Prostate gland (tissue), 2 donors: ENCODE measurements around the gene ZNF711. TPM values are rescaled to one million over a fixed set of nuclear protein-coding genes. Genes with fewer than 3 reads are reported as not detected.
"Not testable (repeated sequence)": the region's sequence is repeated elsewhere in the genome, so short reads cannot be mapped to it uniquely, and the experiment has no call there.

ENCODE experiments used
- DNase-seq: peaks from one replicate; pipeline ENCODE4 v3.0.0-alpha.2; 2019; ENCODE audit warnings: low spot score
- H3K27ac ChIP-seq, 2 donors: fragments of 200-600 bp; sonication (generic); 2 replicates each; pipeline ENCODE4 v1.5.1; 2017 to 2019
- H3K27me3 ChIP-seq: fragments of 200-600 bp; sonication (generic); replicated peaks from 2 replicates; pipeline ENCODE4 v1.5.1; 2019; ENCODE audit not compliant: insufficient read depth
- H3K36me3 ChIP-seq, 2 donors: fragments of 200-600 bp; sonication (generic); 1 replicate in 1 of 2; 2 replicates in 1 of 2; pipeline versions ENCODE4 v1.5.1 to v1.8.1; 2017 to 2019
- H3K4me1 ChIP-seq: fragments of 200-600 bp; sonication (generic); replicated peaks from 2 replicates; pipeline ENCODE4 v1.5.1; 2019
- H3K4me3 ChIP-seq, 2 donors: fragments of 200-600 bp; sonication (generic); 2 replicates each; pipeline ENCODE4 v1.5.1; 2017 to 2019
- H3K9me3 ChIP-seq: fragments of 200-600 bp; sonication (generic); 2 replicates; pipeline ENCODE4 v1.5.1; 2017
- CTCF ChIP-seq, 4 experiments: fragments of 200-600 bp in 2 of 4; fragments of 450-650 bp in 2 of 4; sonication (generic) in 2 of 4; IDR thresholded peaks; 1 replicate in 3 of 4; 2 replicates in 1 of 4; pipeline ENCODE4 v1.5.1; 2016 to 2019; ENCODE audit warnings: antibody characterized with exemption in 4 of 4, mild to moderate bottlenecking in 2 of 4, moderate library complexity in 2 of 4
- POLR2A ChIP-seq: fragments of 450-650 bp; IDR thresholded peaks from one replicate; pipeline ENCODE4 v1.6.1; 2016; ENCODE audit warnings: antibody characterized with exemption, mild to moderate bottlenecking
- POLR2AphosphoS5 ChIP-seq: sonication (generic); formaldehyde crosslinking; IDR thresholded peaks from one replicate; pipeline ENCODE4 v1.6.1; 2017; ENCODE audit warnings: antibody characterized with exemption
- WGBS: methylation state at CpG from one replicate; pipeline ENCODE4 v1.1.5; 2018; 5-methylcytosine and 5-hydroxymethylcytosine counted together
- intact Hi-C: fragments of 100-400 bp; cut with DNase I; formaldehyde crosslinking; loops from one replicate; pipeline ENCODE4 v1.14.2; 2022
- total RNA-seq, 2 donors: library from RNA; depleted of rRNA; stranded (reverse); fragments of >200 nt; gene quantifications; one replicate each; pipeline ENCODE4 v1.1.0, GENCODE V29; 2016

Gene ZNF711
- total RNA-seq, 2 donors from 2014 or later, result 2.2 to 75.2 TPM

- Histone ChIP-seq H3K36me3 (no peaks in the 10 kb centered on the region), H3K27ac (no peak overlapping the region), H3K4me1 (no peaks in the 10 kb centered on the region), H3K27me3 (no peaks in the 10 kb centered on the region), H3K4me3 (no peak overlapping the region), H3K9me3 (no peaks in the 10 kb centered on the region)
- intact Hi-C loops, result no loop called here
- no peak for DNase-seq
- TF ChIP-seq CTCF (IDR thresholded peaks at IDR 0.05) (no peak), POLR2AphosphoS5 (no peak), POLR2A (no peak)
- WGBS, result 80% methylated on average over 1 of the region's 1 CpG
Measured at GRCh38 chrX:85221361-85221760, 22.4 kb upstream of the ZNF711 start.

GRCh38 chrX:85223359-85223758 is 20.4 kb upstream of the ZNF711 start:
- no peak overlapping the region for H3K4me3 ChIP-seq
- H3K36me3 ChIP-seq, result no peaks in the 10 kb centered on the region
- 65% methylated on average over 2 of the region's 2 CpGs for WGBS
- no peaks in the 10 kb centered on the region for H3K4me1 ChIP-seq
- H3K9me3 ChIP-seq, result no peaks in the 10 kb centered on the region
- DNase-seq, result no peak
- H3K27ac ChIP-seq, result no peak overlapping the region
- TF ChIP-seq POLR2AphosphoS5 (no peak), POLR2A (no peak), CTCF (IDR thresholded peaks at IDR 0.05) (no peak)
- intact Hi-C loops, result no loop called here
- H3K27me3 ChIP-seq, result no peaks in the 10 kb centered on the region

- 37% methylated on average over 2 of the region's 2 CpGs for WGBS
- Histone ChIP-seq H3K36me3 (no peaks in the 10 kb centered on the region), H3K4me1 (no peaks in the 10 kb centered on the region), H3K27ac (no peak overlapping the region), H3K4me3 (peak overlapping the region in 1 of 2 donors; percentile 44), H3K9me3 (no peaks in the 10 kb centered on the region), H3K27me3 (no peaks in the 10 kb centered on the region)
- no peak for TF ChIP-seq POLR2A
- no peak for TF ChIP-seq CTCF (IDR thresholded peaks at IDR 0.05)
- no peak for TF ChIP-seq POLR2AphosphoS5
- intact Hi-C loops, result no loop called here
- no peak for DNase-seq
Measured at GRCh38 chrX:85243155-85243554, 636 bp upstream of the ZNF711 start.

- DNase-seq, result peak; percentile 3
- TF ChIP-seq CTCF (IDR thresholded peaks at IDR 0.05) (no peak), POLR2A (no peak), POLR2AphosphoS5 (no peak)
- Histone ChIP-seq H3K4me1 (no peaks in the 10 kb centered on the region), H3K36me3 (no peaks in the 10 kb centered on the region), H3K4me3 (peak overlapping the region; percentile 41 to 44), H3K9me3 (no peaks in the 10 kb centered on the region), H3K27me3 (no peaks in the 10 kb centered on the region), H3K27ac (peak overlapping the region; percentile 41 to 57)
- intact Hi-C loops, result no loop called here
- WGBS, result under 1% methylated on average over 34 of the region's 42 CpGs
Measured at GRCh38 chrX:85244450-85245211, 840 bp downstream of the ZNF711 start.

- DNase-seq, H3K27ac ChIP-seq, H3K9me3 ChIP-seq, H3K27me3 ChIP-seq, H3K4me3 ChIP-seq, intact Hi-C loops, H3K4me1 ChIP-seq, H3K36me3 ChIP-seq: not testable (repeated sequence)
- 100% methylated on average over 4 of the region's 6 CpGs for WGBS
Measured at GRCh38 chrX:85285286-85285685, 41.5 kb downstream of the ZNF711 start.
